RPMI7951 (cell line): Measurements from ENCODE around the gene ZNF354B. TPM values are rescaled to one million over a fixed set of nuclear protein-coding genes. Genes with fewer than 3 reads are reported as not detected.
"Not testable (repeated sequence)": the region's sequence is repeated elsewhere in the genome, so short reads cannot be mapped to it uniquely, and the experiment has no call there.

ENCODE experiments used
- DNase-seq: peaks from one replicate; pipeline ENCODE4 v3.0.0-alpha.2; 2012; ENCODE audit warnings: low read depth
- total RNA-seq: library from RNA; depleted of rRNA; stranded (reverse); fragments of >200 nt; shearing (Covaris generic); gene quantifications from 2 replicates; pipeline ENCODE4 v1.2.3, GENCODE V29; 2014; rRNA removed

Gene ZNF354B
- 2.6 and 6.1 TPM in 2 replicates for total RNA-seq

- peak; percentile 91 for DNase-seq
Measured at GRCh38 chr5:178859625-178860521, at the start of gene ZNF354B. Gene ZNF354B (plus strand): TSS chr5:178859953. CDS start chr5:178861048, 1,095 bp downstream.

- no peak for DNase-seq
Measured at GRCh38 chr5:178817506-178817905, 42.2 kb upstream of the ZNF354B start.

GRCh38 chr5:178818094-178818493 is 41.7 kb upstream of the ZNF354B start:
- DNase-seq, result peak; percentile 5

- no peak for DNase-seq
Measured at GRCh38 chr5:178820001-178820400, 39.8 kb upstream of the ZNF354B start.

DNA sequence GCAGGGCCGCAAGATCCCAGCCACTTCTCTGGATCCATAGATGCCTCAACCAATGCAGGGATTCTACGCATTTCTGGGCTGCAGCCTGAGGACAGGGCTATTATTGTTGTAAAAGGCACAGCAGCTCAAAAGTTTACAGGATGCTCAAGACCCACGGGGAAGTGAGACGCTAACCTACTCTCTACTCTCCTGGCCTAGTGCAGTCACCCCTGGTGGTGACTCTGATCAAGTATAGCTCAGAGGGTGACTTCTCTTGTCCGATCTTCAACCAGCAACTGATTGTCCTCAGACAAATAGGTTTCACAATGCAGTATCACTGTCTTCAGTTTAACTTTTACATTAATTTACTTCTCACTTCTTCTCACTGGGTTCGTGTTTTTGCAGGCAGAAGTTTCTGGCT is 34.3 kb upstream of the ZNF354B start:
- DNase-seq, result no peak

- DNase-seq, result no peak
Measured at GRCh38 chr5:178826216-178826615, 33.5 kb upstream of the ZNF354B start.

GRCh38 chr5:178827636-178828035 is 32.1 kb upstream of the ZNF354B start:
- no peak for DNase-seq

DNA sequence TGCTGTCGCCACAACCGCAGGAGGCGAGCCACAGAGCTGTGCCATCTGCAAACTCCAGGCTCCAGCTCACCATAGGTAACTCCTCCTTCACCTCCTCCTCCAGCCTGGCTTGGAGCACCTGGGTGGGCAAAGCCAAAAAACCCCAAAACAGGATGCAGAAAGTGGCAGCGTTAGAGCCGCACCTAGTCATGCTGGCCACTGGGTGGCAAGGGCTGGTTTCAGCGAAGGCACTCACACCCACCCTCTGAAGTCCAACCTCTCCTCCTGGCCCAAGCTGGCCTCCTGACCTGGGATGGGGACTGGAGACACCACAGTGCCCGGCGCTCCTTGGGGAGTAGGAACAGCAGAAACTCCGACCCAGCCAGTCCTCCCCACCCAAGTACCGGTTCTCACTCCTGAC is 28.7 kb upstream of the ZNF354B start:
- no peak for DNase-seq

DNA sequence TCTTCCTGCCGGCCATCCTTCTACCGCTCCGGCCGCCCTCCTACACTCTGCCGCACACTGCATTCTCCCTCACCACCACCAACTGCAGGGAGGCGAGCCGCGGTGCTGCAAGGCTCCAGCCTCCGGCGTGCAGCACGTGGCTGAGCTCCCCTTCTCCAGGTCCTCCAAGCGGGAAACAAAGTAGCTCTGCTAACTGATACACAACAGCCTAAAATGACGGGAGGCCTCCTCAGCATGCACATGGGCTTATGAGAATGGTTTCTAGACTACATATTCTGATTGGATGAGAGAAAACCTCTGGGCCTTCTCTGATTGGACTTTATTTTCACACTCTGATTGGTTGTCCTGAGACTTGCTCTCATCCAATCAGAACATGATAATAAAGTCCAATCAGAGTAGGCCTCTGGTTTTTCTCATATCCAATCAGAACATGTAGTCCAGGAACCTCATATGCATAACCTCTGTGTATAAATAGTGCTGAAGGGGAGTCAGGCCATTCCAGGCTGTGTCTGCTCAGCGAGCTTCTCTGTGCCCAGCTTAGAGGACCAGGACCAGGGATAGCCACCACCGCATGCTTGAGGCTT is 27.0 kb upstream of the ZNF354B start:
- no peak for DNase-seq

- DNase-seq, result no peak
Measured at GRCh38 chr5:178836628-178837027, 23.1 kb upstream of the ZNF354B start.

DNA sequence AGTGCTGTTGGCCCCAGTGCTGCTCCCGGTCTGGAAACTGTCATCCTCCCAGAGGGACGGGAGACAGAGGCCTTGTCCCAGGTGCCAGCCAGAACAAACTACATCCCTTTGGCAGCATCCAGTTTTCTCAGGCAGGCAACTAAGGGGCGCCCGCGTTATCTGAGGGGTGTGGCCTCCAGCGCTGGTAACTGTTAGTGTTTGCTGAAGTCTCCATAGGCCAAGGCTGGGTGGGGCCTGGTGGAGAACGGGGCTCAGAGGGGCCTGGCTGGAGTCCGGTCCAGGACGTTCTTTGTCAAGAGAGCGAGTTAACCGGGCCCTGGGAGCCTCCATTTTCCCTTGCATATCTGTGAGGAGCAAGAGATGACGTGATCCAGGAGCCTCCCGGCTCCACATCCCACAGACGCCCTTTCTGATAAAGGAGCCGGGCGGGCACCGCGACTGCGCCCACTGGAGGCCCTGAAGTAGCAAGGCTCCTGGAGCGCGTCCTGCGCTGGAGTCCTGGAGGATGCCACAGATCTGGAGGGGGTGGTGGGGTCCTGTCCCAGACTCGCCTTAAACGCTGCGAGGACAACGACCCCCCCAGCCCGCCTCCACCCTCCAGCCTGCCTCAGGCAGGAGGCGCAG is 20.9 kb upstream of the ZNF354B start:
- not testable (repeated sequence) for DNase-seq

DNA sequence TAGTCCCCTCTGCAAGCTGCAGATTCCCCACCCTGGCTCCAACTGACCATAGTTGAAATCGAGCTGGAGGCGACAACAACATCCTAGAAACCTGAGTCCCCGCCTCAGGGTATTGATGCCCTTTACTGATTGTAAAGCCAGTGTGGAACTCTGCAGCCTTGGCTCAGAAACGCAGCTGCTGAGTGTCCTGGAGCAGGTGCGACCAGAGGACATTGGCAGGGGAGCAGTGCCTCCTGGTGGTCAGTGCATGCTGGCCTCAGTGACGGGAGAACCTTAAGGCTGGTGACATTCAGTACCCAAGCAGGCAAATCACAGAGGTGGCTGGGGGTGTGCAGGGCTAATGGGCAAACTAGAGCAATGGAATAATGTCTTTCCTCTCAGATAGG is 20.4 kb upstream of the ZNF354B start:
- DNase-seq, result no peak

GRCh38 chr5:178840399-178840798 is 19.4 kb upstream of the ZNF354B start:
- not testable (repeated sequence) for DNase-seq

DNA sequence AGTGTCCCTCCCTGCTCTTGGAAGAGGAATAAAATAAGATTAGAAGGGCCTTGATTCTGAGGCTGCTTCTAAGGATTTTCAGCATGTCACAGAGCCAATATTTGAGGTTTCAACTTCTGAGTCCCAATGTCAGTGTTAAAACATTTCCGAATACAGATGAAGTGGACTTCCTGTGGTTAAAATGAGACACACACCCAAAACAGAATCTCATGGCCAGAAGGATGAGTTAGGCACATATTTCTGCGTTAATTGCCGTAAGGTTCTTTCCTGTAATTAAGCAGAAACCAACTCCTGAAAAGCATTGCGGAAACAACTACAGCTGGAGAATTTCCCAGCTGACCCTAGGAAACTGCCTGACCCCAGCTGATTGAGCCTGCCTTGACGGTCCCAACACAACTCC is 10.4 kb upstream of the ZNF354B start:
- DNase-seq, result peak; percentile 58

DNA sequence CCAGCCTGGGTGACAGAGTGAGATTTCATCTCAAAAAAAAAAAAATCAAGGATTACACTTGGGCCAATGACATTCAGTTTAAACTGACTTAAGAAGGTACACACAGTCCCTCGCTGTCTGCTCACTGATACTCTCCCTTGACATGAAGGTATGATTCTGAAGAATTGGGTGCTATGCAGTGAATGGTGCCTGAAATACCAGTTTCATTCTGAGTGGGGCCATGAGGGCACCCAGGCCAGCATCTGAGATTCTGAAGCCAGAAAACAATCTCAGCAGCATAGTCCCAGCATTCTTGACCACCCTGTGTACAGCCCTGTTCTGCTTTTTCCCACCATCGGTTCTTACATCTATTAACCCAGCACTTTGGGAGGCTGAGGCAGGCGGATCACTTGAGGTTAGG is 7.8 kb upstream of the ZNF354B start:
- no peak for DNase-seq

- no peak for DNase-seq
Measured at GRCh38 chr5:178854284-178854683, 5.5 kb upstream of the ZNF354B start.

DNA sequence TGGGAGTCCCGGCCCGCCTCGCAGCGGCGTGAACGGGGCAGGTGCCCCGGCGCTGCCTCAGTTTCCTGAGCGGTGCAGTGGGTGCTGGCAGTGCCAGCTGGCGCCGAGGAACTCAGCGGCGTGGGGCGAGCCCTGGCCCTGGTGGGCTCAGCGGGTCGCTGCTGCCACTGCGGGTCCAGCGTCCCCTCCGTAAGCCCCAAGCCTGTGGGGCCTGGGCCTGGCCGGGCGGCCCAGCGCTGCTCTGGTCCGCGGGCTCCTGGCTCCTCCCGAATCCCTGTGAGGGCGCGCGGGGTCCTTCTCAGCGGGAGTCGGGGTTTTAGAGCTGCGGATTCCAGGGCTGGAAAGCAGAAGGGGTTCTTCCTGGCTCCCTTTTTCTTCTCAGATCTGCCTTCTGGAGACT is 862 bp downstream of the ZNF354B start:
- not testable (repeated sequence) for DNase-seq

DNA sequence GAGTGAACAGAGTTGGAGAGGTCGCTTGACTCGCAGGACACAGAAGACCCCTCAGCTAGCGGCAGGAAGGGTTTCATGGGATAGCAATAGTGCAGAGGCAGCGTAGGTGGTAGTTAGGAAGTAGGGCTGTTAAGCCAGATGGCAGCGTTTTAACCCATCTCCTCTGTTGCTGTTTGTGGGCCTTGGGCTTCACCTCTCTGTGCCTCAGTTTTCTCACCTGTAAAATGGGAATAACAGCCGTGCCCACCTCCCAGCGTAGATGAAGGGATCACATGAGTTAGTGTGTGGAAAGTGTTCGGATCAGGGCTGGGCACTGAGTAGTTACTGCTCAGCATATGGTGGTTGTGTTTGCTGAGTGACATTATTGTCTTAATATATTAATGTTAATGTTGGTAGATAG is 1.9 kb downstream of the ZNF354B start:
- DNase-seq, result no peak

DNA sequence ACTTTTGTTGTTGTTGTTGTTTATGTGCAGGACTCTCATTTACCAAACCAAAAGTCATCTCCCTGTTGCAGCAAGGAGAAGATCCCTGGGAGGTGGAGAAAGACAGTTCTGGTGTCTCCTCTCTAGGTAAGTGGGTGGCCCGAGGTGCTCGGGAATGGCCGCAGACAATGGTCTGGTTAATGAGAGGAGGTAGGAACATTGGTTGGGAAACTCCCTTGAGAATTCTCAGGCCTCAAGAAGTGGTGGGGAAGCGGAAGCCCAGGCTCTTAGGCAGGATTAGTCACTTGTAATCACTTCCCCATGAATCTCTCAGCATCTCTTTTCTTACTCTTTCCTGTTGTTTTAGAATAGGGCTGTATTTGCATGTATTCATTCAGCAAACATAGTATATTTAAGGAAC is 7.2 kb downstream of the ZNF354B start:
- no peak for DNase-seq

GRCh38 chr5:178869577-178869976 is 9.8 kb downstream of the ZNF354B start:
- no peak for DNase-seq

GRCh38 chr5:178870411-178870810 is 10.7 kb downstream of the ZNF354B start:
- DNase-seq, result no peak

DNA sequence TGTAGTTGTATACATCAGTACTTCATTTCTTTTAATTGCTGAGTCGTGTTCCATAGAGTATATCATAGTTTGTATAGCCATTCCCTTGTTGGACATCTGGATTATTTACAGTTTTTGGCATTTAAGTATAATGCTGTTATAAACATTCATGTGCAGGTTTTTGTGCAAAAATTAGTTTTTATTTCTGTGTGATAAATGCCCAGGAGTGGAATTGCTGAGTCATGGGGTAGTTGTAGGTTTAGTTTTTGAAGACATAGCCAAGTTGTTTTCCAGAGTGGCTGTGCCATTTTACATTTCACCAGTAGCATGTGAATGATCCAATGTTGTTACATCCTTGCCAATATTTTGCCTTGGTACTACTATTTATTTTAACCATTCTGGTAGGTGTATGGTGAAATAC is 12.5 kb downstream of the ZNF354B start:
- no peak for DNase-seq
